ENCODE results near the gene AKAP12. TPM values are rescaled to one million over a fixed set of nuclear protein-coding genes. Genes with fewer than 3 reads are reported as not detected.
"Not testable (repeated sequence)": the region's sequence is repeated elsewhere in the genome, so short reads cannot be mapped to it uniquely, and the experiment has no call there.

The AKAP12 gene
- polyA plus RNA-seq, 1 donor (not counting 4 experiments of a cell fraction or from before 2014, with no cell fraction given) = 0.56 TPM

DNA sequence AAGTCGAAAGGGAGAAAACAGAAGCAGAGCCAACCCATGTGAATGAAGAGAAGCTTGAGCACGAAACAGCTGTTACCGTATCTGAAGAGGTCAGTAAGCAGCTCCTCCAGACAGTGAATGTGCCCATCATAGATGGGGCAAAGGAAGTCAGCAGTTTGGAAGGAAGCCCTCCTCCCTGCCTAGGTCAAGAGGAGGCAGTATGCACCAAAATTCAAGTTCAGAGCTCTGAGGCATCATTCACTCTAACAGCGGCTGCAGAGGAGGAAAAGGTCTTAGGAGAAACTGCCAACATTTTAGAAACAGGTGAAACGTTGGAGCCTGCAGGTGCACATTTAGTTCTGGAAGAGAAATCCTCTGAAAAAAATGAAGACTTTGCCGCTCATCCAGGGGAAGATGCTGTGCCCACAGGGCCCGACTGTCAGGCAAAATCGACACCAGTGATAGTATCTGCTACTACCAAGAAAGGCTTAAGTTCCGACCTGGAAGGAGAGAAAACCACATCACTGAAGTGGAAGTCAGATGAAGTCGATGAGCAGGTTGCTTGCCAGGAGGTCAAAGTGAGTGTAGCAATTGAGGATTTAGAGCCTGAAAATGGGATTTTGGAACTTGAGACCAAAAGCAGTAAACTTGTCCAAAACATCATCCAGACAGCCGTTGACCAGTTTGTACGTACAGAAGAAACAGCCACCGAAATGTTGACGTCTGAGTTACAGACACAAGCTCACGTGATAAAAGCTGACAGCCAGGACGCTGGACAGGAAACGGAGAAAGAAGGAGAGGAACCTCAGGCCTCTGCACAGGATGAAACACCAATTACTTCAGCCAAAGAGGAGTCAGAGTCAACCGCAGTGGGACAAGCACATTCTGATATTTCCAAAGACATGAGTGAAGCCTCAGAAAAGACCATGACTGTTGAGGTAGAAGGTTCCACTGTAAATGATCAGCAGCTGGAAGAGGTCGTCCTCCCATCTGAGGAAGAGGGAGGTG is 112.9 kb downstream of the AKAP12 start:
- H3K9me3 ChIP-seq (ENCODE audit: control insufficient read depth, low read depth, low read length) = no peaks in the 10 kb centered on the region
- TF ChIP-seq EZH2 (IDR thresholded peaks at IDR 0.05; ENCODE audit: low read length) = no peak
- TF ChIP-seq, protein P1, sequence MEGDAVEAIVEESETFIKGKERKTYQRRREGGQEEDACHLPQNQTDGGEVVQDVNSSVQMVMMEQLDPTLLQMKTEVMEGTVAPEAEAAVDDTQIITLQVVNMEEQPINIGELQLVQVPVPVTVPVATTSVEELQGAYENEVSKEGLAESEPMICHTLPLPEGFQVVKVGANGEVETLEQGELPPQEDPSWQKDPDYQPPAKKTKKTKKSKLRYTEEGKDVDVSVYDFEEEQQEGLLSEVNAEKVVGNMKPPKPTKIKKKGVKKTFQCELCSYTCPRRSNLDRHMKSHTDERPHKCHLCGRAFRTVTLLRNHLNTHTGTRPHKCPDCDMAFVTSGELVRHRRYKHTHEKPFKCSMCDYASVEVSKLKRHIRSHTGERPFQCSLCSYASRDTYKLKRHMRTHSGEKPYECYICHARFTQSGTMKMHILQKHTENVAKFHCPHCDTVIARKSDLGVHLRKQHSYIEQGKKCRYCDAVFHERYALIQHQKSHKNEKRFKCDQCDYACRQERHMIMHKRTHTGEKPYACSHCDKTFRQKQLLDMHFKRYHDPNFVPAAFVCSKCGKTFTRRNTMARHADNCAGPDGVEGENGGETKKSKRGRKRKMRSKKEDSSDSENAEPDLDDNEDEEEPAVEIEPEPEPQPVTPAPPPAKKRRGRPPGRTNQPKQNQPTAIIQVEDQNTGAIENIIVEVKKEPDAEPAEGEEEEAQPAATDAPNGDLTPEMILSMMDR (optimal IDR thresholded peaks at IDR 0.05 in 1 of 3, IDR thresholded peaks at IDR 0.05 in 1 of 3, conservative IDR thresholded peaks at IDR 0.05 in 1 of 3; ENCODE audit: extremely low read depth in 1 of 3, insufficient read depth in 2 of 3, low read length in 3 of 3) = no peak
- H3K9ac ChIP-seq (ENCODE audit: control insufficient read depth, extremely low read depth, insufficient read depth, low read length) = no peak overlapping the region
- H4K20me1 ChIP-seq (ENCODE audit: control insufficient read depth, extremely low read depth, insufficient read depth, low read length) = no peaks in the 10 kb centered on the region
- DNase-seq (ENCODE audit: low read depth, low spot score) (no peak), FAIRE-seq (no peak)
- no peak overlapping the region for H3K4me2 ChIP-seq (ENCODE audit: control insufficient read depth, extremely low read depth, insufficient read depth, low read depth, low read length)
- no peaks in the 10 kb centered on the region for H3K79me2 ChIP-seq (ENCODE audit: control insufficient read depth, insufficient read depth, low read length)
- H3K4me1 ChIP-seq (ENCODE audit: control insufficient read depth, extremely low read depth, insufficient read depth, low read length) = no peaks in the 10 kb centered on the region
- no peaks in the 10 kb centered on the region for H3K36me3 ChIP-seq (ENCODE audit: control insufficient read depth in 2 of 2, extremely low read depth in 1 of 2, insufficient read depth in 2 of 2, low read length in 2 of 2)
- no peaks in the 10 kb centered on the region for H3K9me1 ChIP-seq (ENCODE audit: control insufficient read depth, extremely low read depth, insufficient read depth, low read length)
- H3K4me3 ChIP-seq (ENCODE audit: control insufficient read depth in 2 of 3, extremely low read depth in 1 of 3, insufficient read depth in 2 of 3, low read depth in 1 of 3, low read length in 3 of 3) = no peak overlapping the region
- H3K27me3 ChIP-seq (ENCODE audit: control insufficient read depth, extremely low read depth, insufficient read depth, low read length) = no peaks in the 10 kb centered on the region
- H3K27ac ChIP-seq (ENCODE audit: control insufficient read depth, insufficient read depth, low read length) = no peak overlapping the region
- dilution Hi-C loops (cut with MboI; ENCODE audit: extremely low pct_ligation_motif_present, low sequenced_read_pairs) = no loop called here
- no peak overlapping the region for H2AFZ ChIP-seq (ENCODE audit: control insufficient read depth, low read length)

DNA sequence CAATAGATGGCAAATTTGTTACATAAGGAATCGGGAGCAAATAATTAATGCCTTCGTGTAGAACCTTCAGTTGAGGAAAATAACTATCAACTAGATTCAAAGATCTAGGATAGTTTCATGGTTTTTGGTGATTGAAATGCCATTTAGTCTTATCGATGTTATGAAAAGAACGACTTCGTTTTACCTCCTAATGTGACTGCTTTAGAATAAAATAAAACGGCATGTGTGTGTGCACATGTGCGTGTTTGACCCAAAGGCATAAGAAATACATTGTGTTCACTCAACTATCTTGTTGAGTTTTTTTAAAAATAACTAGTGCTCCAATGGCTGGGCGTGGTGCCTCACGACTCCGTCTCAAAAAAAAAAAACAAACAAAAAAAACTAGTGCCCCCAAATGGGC is 114.0 kb downstream of the AKAP12 start:
- Histone ChIP-seq H3K4me3 (ENCODE audit: control insufficient read depth in 2 of 3, extremely low read depth in 1 of 3, insufficient read depth in 2 of 3, low read depth in 1 of 3, low read length in 3 of 3) (no peak overlapping the region), H3K4me2 (ENCODE audit: control insufficient read depth, extremely low read depth, insufficient read depth, low read depth, low read length) (no peak overlapping the region), H2AFZ (ENCODE audit: control insufficient read depth, low read length) (no peak overlapping the region), H3K9me1 (ENCODE audit: control insufficient read depth, extremely low read depth, insufficient read depth, low read length) (no peaks in the 10 kb centered on the region), H3K79me2 (ENCODE audit: control insufficient read depth, insufficient read depth, low read length) (no peaks in the 10 kb centered on the region), H4K20me1 (ENCODE audit: control insufficient read depth, extremely low read depth, insufficient read depth, low read length) (no peaks in the 10 kb centered on the region), H3K27ac (ENCODE audit: control insufficient read depth, insufficient read depth, low read length) (no peak overlapping the region), H3K9me3 (ENCODE audit: control insufficient read depth, low read depth, low read length) (no peaks in the 10 kb centered on the region), H3K4me1 (ENCODE audit: control insufficient read depth, extremely low read depth, insufficient read depth, low read length) (no peaks in the 10 kb centered on the region), H3K27me3 (ENCODE audit: control insufficient read depth, extremely low read depth, insufficient read depth, low read length) (no peaks in the 10 kb centered on the region), H3K9ac (ENCODE audit: control insufficient read depth, extremely low read depth, insufficient read depth, low read length) (no peak overlapping the region), H3K36me3 (ENCODE audit: control insufficient read depth in 2 of 2, extremely low read depth in 1 of 2, insufficient read depth in 2 of 2, low read length in 2 of 2) (no peaks in the 10 kb centered on the region)
- no peak for DNase-seq (ENCODE audit: low read depth, low spot score)
- TF ChIP-seq, protein P1 (optimal IDR thresholded peaks at IDR 0.05 in 1 of 3, IDR thresholded peaks at IDR 0.05 in 1 of 3, conservative IDR thresholded peaks at IDR 0.05 in 1 of 3; ENCODE audit: extremely low read depth in 1 of 3, insufficient read depth in 2 of 3, low read length in 3 of 3) = no peak
- no peak for TF ChIP-seq EZH2 (IDR thresholded peaks at IDR 0.05; ENCODE audit: low read length)
- dilution Hi-C loops (cut with MboI; ENCODE audit: extremely low pct_ligation_motif_present, low sequenced_read_pairs) = no loop called here
- FAIRE-seq = no peak

DNA sequence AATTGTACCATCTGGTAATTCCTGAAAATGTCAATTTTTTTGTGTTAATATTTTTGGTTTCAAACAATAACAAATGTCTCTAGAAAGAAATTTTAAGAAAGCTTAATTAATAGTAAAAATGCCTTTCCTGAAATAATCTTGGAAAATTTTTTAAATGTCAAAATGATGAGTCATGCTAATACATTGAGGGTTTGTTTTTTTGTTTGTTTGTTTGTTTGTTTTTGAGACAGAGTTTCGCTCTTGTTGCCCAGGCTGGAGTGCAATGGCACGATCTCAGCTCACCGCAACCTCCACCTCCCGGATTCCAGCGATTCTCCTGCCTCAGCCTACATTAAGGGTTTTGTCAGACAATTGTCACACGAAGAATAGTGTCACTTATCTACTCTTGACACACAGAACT is 117.2 kb downstream of the AKAP12 start:
- H3K79me2 ChIP-seq (ENCODE audit: control insufficient read depth, insufficient read depth, low read length); H3K4me1 ChIP-seq (ENCODE audit: control insufficient read depth, extremely low read depth, insufficient read depth, low read length); FAIRE-seq; H3K36me3 ChIP-seq (ENCODE audit: control insufficient read depth in 2 of 2, extremely low read depth in 1 of 2, insufficient read depth in 2 of 2, low read length in 2 of 2); H2AFZ ChIP-seq (ENCODE audit: control insufficient read depth, low read length); H3K9me3 ChIP-seq (ENCODE audit: control insufficient read depth, low read depth, low read length); H3K9me1 ChIP-seq (ENCODE audit: control insufficient read depth, extremely low read depth, insufficient read depth, low read length); DNase-seq (ENCODE audit: low read depth, low spot score); H3K4me3 ChIP-seq (ENCODE audit: control insufficient read depth in 2 of 3, extremely low read depth in 1 of 3, insufficient read depth in 2 of 3, low read depth in 1 of 3, low read length in 3 of 3); H3K27ac ChIP-seq (ENCODE audit: control insufficient read depth, insufficient read depth, low read length); H3K27me3 ChIP-seq (ENCODE audit: control insufficient read depth, extremely low read depth, insufficient read depth, low read length); dilution Hi-C loops (cut with MboI; ENCODE audit: extremely low pct_ligation_motif_present, low sequenced_read_pairs); H3K9ac ChIP-seq (ENCODE audit: control insufficient read depth, extremely low read depth, insufficient read depth, low read length); H4K20me1 ChIP-seq (ENCODE audit: control insufficient read depth, extremely low read depth, insufficient read depth, low read length); H3K4me2 ChIP-seq (ENCODE audit: control insufficient read depth, extremely low read depth, insufficient read depth, low read depth, low read length): not testable (repeated sequence)
